ENCODE measurements around the gene PCDHB12. TPM values are rescaled to one million over a fixed set of nuclear protein-coding genes. Genes with fewer than 3 reads are reported as not detected.
A peak's percentile ranks its signal among the peaks of the same experiment; 100 is the strongest.
"Not testable (repeated sequence)": the region's sequence is repeated elsewhere in the genome, so short reads cannot be mapped to it uniquely, and the experiment has no call there.

Gene PCDHB12
- total RNA-seq, 1 donor from 2014 or later, result 19.7 TPM

DNA sequence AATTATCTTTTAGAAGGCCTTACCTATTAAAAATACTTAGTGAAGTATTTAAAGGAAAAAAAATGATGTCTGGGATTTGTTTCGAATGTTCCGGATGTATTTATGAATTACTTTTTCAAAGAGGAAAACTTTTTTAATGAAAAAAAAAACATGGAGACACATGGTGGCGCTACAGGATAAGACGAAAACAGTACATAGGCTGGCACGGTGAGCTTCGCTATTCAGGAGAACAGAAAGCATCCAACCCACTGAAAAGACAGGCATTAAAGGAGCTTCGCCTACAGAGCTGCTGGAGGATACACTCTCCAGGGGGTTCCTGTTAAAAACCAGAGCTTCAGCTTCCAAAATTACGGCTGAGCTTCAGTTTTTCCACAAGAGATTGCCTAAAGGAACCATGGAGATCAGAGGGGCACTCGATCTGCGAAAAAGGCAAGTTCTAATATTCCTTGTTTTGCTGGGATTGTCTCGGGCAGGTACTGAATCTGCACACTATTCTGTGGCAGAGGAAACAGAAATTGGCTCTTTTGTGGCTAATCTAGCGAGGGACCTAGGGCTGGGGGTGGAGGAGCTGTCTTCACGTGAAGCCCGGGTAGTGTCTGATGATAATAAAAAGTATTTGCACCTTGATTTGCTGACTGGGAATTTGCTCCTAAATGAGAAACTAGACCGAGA is 14.7 kb downstream of the PCDHB12 start, which contains the start of gene PCDHB14:
PCDHB14 (plus strand) TSS at position 232 of the 672 bp plus-strand sequence; CDS start at position 395, 163 bp downstream.
- no peak for DNase-seq (ENCODE audit: low spot score in 2 of 2)
- TF ChIP-seq, protein P1, sequence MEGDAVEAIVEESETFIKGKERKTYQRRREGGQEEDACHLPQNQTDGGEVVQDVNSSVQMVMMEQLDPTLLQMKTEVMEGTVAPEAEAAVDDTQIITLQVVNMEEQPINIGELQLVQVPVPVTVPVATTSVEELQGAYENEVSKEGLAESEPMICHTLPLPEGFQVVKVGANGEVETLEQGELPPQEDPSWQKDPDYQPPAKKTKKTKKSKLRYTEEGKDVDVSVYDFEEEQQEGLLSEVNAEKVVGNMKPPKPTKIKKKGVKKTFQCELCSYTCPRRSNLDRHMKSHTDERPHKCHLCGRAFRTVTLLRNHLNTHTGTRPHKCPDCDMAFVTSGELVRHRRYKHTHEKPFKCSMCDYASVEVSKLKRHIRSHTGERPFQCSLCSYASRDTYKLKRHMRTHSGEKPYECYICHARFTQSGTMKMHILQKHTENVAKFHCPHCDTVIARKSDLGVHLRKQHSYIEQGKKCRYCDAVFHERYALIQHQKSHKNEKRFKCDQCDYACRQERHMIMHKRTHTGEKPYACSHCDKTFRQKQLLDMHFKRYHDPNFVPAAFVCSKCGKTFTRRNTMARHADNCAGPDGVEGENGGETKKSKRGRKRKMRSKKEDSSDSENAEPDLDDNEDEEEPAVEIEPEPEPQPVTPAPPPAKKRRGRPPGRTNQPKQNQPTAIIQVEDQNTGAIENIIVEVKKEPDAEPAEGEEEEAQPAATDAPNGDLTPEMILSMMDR (IDR thresholded peaks at IDR 0.05), result no peak
- intact Hi-C loops (cut with DNase I), result no loop called here
- Histone ChIP-seq H3K4me3 (peak within 1 kb of the TSS; percentile 22 to 43), H3K36me3 (peaks cover 0 to 7% of the 10 kb centered on the region in 2 donors), H3K9me3 (peaks cover 73 to 98% of the 10 kb centered on the region in 2 donors), H3K27me3 (no peaks in the 10 kb centered on the region), H3K27ac (no peak within 1 kb of the TSS), H3K4me1 (no peaks in the 10 kb centered on the region)

DNA sequence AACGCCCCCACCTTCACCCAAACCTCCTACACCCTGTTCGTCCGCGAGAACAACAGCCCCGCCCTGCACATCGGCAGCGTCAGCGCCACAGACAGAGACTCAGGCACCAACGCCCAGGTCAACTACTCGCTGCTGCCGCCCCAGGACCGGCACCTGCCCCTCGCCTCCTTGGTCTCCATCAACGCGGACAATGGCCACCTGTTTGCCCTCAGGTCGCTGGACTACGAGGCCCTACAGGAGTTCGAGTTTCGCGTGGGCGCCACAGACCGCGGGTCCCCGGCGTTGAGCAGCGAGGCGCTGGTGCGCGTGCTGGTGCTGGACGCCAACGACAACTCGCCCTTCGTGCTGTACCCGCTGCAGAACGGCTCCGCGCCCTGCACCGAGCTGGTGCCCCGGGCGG is 16.3 kb downstream of the PCDHB12 start:
- H3K27me3 ChIP-seq; H3K4me3 ChIP-seq; H3K4me1 ChIP-seq; H3K36me3 ChIP-seq; intact Hi-C loops (cut with DNase I); DNase-seq (ENCODE audit: low spot score in 2 of 2); H3K27ac ChIP-seq: not testable (repeated sequence)
- peaks cover 63 to 92% of the 10 kb centered on the region in 2 donors for H3K9me3 ChIP-seq

DNA sequence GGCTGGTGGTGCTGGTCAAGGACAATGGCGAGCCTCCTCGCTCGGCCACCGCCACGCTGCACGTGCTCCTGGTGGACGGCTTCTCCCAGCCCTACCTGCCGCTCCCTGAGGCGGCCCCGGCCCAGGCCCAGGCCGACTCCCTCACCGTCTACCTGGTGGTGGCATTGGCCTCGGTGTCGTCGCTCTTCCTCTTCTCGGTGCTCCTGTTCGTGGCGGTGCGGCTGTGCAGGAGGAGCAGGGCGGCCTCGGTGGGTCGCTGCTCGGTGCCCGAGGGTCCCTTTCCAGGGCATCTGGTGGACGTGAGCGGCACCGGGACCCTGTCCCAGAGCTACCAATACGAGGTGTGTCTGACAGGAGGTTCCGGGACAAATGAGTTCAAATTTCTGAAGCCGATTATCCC is 16.9 kb downstream of the PCDHB12 start:
- H3K27ac ChIP-seq; intact Hi-C loops (cut with DNase I); H3K36me3 ChIP-seq; H3K4me1 ChIP-seq; H3K27me3 ChIP-seq; H3K4me3 ChIP-seq; DNase-seq (ENCODE audit: low spot score in 2 of 2): not testable (repeated sequence)
- H3K9me3 ChIP-seq, result peaks cover 65 to 92% of the 10 kb centered on the region in 2 donors

DNA sequence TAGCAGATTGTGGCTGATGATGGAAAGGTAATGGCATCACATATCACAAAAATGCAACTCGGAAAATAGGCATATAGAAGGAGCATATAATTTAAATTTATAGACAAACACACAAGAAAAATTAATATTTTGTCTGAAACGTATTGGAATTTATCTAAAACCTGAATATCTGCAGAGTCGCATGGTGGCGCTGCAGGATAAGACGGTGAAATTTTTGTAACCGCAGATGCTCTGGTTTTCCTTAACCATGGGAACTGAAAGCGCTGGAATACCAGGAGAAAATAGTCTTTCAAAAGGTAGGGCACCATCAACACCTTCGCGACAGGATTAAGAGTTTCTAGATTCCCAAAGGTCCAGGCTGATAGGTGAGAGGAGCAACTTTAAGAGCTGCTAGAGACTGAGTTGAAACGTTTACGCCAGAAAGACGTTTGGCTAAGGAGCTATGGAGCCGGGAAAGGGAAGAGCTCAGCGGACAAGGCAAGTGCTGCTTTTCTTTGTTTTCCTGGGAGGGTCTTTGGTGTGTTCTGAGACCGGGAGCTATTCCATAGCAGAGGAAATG is 25.7 kb downstream of the PCDHB12 start:
- Histone ChIP-seq H3K27ac (no peak overlapping the region), H3K4me3 (peak overlapping the region; percentile 16 to 42), H3K27me3 (no peaks in the 10 kb centered on the region), H3K4me1 (no peaks in the 10 kb centered on the region), H3K36me3 (no peaks in the 10 kb centered on the region), H3K9me3 (peaks cover 68 to 93% of the 10 kb centered on the region in 2 donors)
- intact Hi-C loops (cut with DNase I), result no loop called here
- DNase-seq (ENCODE audit: low spot score in 2 of 2), result no peak
- TF ChIP-seq, protein P1 (IDR thresholded peaks at IDR 0.05), result peak in 1 of 3 experiments; percentile 13

DNA sequence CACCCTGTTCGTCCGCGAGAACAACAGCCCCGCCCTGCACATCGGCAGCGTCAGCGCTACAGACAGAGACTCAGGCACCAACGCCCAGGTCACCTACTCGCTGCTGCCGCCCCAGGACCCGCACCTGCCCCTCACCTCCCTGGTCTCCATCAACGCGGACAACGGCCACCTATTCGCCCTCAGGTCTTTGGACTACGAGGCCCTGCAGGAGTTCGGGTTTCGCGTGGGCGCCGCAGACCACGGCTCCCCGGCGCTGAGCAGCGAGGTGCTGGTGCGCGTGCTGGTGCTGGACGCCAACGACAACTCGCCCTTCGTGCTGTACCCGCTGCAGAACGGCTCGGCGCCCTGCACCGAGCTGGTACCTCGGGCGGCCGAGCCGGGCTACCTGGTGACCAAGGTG is 27.4 kb downstream of the PCDHB12 start:
- H3K4me1 ChIP-seq; H3K27ac ChIP-seq; intact Hi-C loops (cut with DNase I); DNase-seq (ENCODE audit: low spot score in 2 of 2); H3K27me3 ChIP-seq; H3K36me3 ChIP-seq; H3K4me3 ChIP-seq: not testable (repeated sequence)
- H3K9me3 ChIP-seq, result peaks cover 75 to 99% of the 10 kb centered on the region in 2 donors

DNA sequence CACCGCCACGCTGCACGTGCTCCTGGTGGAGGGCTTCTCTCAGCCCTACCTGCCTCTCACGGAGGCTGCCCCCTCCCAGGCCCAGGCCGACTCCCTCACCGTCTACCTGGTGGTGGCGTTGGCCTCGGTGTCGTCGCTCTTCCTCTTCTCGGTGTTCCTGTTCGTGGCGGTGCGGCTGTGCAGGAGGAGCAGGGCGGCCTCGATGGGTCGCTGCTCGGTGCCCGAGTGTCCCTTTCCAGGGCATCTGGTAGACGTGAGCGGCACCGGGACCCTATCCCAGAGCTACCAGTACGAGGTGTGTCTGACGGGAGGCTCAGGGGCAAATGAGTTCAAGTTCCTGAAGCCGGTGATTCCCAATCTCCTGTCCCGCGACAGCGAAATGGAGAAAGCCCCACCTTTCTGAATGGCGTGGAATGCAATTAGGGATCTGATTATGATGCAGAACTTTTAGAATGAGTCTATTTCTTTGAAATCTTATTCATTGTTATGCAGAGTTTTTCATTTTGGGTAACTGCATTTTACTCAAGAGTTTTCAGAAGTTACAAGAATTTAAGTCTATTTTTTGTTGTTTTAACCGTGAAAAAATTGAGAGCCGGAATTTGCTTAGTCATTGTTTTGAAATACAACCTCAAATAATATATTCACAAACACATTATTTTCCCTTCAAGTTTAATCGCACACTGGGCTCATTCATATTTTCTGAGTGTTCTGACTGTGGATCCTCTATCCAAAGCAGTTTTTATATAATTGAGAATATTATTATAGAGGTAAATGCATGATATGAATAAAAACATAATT is 28.2 kb downstream of the PCDHB12 start:
- Histone ChIP-seq H3K4me1 (no peaks in the 10 kb centered on the region), H3K9me3 (peaks cover 78 to 99% of the 10 kb centered on the region in 2 donors), H3K27ac (no peak overlapping the region), H3K4me3 (no peak overlapping the region), H3K27me3 (no peaks in the 10 kb centered on the region), H3K36me3 (no peaks in the 10 kb centered on the region)
- intact Hi-C loops (cut with DNase I), result no loop called here
- TF ChIP-seq, protein P1 (IDR thresholded peaks at IDR 0.05), result no peak
- no peak for DNase-seq (ENCODE audit: low spot score in 2 of 2)

DNA sequence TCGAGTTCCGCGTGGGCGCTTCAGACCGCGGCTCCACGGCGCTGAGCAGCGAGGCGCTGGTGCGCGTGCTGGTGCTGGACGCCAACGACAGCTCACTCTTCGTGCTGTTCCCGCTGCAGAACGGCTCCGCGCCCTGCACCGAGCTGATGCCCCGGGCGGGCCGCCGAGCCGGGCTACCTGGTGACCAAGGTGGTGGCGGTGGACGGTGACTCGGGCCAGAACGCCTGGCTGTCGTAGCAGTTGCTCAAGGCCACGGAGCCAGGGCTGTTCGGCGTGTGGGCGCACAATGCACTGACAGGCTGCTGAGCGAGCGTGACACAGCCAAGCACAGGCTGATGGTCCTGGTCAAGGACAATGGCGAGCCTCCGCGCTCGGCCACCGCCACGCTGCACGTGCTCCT is 33.0 kb downstream of the PCDHB12 start:
- H3K27ac ChIP-seq, result no peak overlapping the region
- no peak for DNase-seq (ENCODE audit: low spot score in 2 of 2)
- H3K9me3 ChIP-seq, result peaks cover 99 to 100% of the 10 kb centered on the region in 2 donors
- TF ChIP-seq, protein P1 (IDR thresholded peaks at IDR 0.05), result no peak
- no peaks in the 10 kb centered on the region for H3K27me3 ChIP-seq
- H3K4me1 ChIP-seq, result no peaks in the 10 kb centered on the region
- intact Hi-C loops (cut with DNase I), result no loop called here
- peaks cover 0 to 3% of the 10 kb centered on the region in 2 donors for H3K36me3 ChIP-seq
- H3K4me3 ChIP-seq, result peak overlapping the region in 1 of 2 donors; percentile 13
